ENCODE measurements around the gene TBC1D3I. TPM values are rescaled to one million over a fixed set of nuclear protein-coding genes. Genes with fewer than 3 reads are reported as not detected.
"Not testable (repeated sequence)": the region's sequence is repeated elsewhere in the genome, so short reads cannot be mapped to it uniquely, and the experiment has no call there.

The TBC1D3I gene
- total RNA-seq, result under 1 TPM in 1 of 3 donors, not detected in 2; 0.13 TPM

GRCh38 chr17:36264470-36264869, at the start of gene TBC1D3I:
Gene TBC1D3I (minus strand): TSS chr17:36264570. CDS start chr17:36262985, 1,585 bp downstream.
- H3K4me1 Mint-ChIP-seq (ENCODE audit: low read depth); ATAC-seq; H3K9me3 Mint-ChIP-seq: not testable (repeated sequence)

GRCh38 chr17:36295161-36295560, 30.8 kb upstream of the TBC1D3I start:
- not testable (repeated sequence) for H3K9me3 Mint-ChIP-seq; H3K27me3 Mint-ChIP-seq (ENCODE audit: low read depth); DNase-seq; H3K36me3 Mint-ChIP-seq (ENCODE audit: insufficient read depth); H3K4me1 Mint-ChIP-seq (ENCODE audit: low read depth); H3K4me3 Mint-ChIP-seq
- ATAC-seq, result peak in 1 of 2 donors; percentile 41

More at GRCh38 chr17:36264470-36264869, at the start of gene TBC1D3I:
- not testable (repeated sequence) for H3K27me3 Mint-ChIP-seq (ENCODE audit: low read depth); H3K4me3 Mint-ChIP-seq; DNase-seq; H3K36me3 Mint-ChIP-seq (ENCODE audit: insufficient read depth)

- not testable (repeated sequence) for H3K27me3 Mint-ChIP-seq (ENCODE audit: low read depth); DNase-seq; H3K4me1 Mint-ChIP-seq (ENCODE audit: low read depth); H3K4me3 Mint-ChIP-seq; H3K36me3 Mint-ChIP-seq (ENCODE audit: insufficient read depth); H3K9me3 Mint-ChIP-seq; ATAC-seq
These were observed 25.7 kb upstream of the TBC1D3I start for GRCh38 chr17:36289965-36290612.

- H3K4me3 Mint-ChIP-seq; H3K4me1 Mint-ChIP-seq (ENCODE audit: low read depth); DNase-seq; H3K27me3 Mint-ChIP-seq (ENCODE audit: low read depth); ATAC-seq; H3K36me3 Mint-ChIP-seq (ENCODE audit: insufficient read depth); H3K9me3 Mint-ChIP-seq: not testable (repeated sequence)
These were observed 19.8 kb upstream of the TBC1D3I start for GRCh38 chr17:36284219-36284618.

- not testable (repeated sequence) for H3K4me1 Mint-ChIP-seq (ENCODE audit: low read depth); H3K4me3 Mint-ChIP-seq; H3K27me3 Mint-ChIP-seq (ENCODE audit: low read depth); DNase-seq; ATAC-seq; H3K9me3 Mint-ChIP-seq; H3K36me3 Mint-ChIP-seq (ENCODE audit: insufficient read depth)
These were observed 18.9 kb upstream of the TBC1D3I start for GRCh38 chr17:36283256-36283655.

- not testable (repeated sequence) for H3K36me3 Mint-ChIP-seq (ENCODE audit: insufficient read depth); H3K27me3 Mint-ChIP-seq (ENCODE audit: low read depth); ATAC-seq; DNase-seq; H3K9me3 Mint-ChIP-seq; H3K4me3 Mint-ChIP-seq; H3K4me1 Mint-ChIP-seq (ENCODE audit: low read depth)
These were observed 22.3 kb downstream of the TBC1D3I start for GRCh38 chr17:36242046-36242445.

- not testable (repeated sequence) for H3K4me3 Mint-ChIP-seq; H3K4me1 Mint-ChIP-seq (ENCODE audit: low read depth); H3K27me3 Mint-ChIP-seq (ENCODE audit: low read depth); H3K36me3 Mint-ChIP-seq (ENCODE audit: insufficient read depth); H3K9me3 Mint-ChIP-seq; DNase-seq; ATAC-seq
These were observed 34.7 kb downstream of the TBC1D3I start for GRCh38 chr17:36229644-36230043.

- not testable (repeated sequence) for H3K36me3 Mint-ChIP-seq (ENCODE audit: insufficient read depth); H3K27me3 Mint-ChIP-seq (ENCODE audit: low read depth); ATAC-seq; DNase-seq; H3K9me3 Mint-ChIP-seq; H3K4me1 Mint-ChIP-seq (ENCODE audit: low read depth); H3K4me3 Mint-ChIP-seq
These were observed 41.4 kb downstream of the TBC1D3I start for GRCh38 chr17:36222967-36223366.

GRCh38 chr17:36221581-36222100, 42.7 kb downstream of the TBC1D3I start:
- H3K27me3 Mint-ChIP-seq (ENCODE audit: low read depth); DNase-seq; H3K36me3 Mint-ChIP-seq (ENCODE audit: insufficient read depth); H3K4me1 Mint-ChIP-seq (ENCODE audit: low read depth); ATAC-seq; H3K4me3 Mint-ChIP-seq; H3K9me3 Mint-ChIP-seq: not testable (repeated sequence)

- not testable (repeated sequence) for DNase-seq; H3K36me3 Mint-ChIP-seq (ENCODE audit: insufficient read depth); H3K27me3 Mint-ChIP-seq (ENCODE audit: low read depth); ATAC-seq; H3K4me1 Mint-ChIP-seq (ENCODE audit: low read depth); H3K4me3 Mint-ChIP-seq; H3K9me3 Mint-ChIP-seq
These were observed 43.4 kb downstream of the TBC1D3I start for GRCh38 chr17:36220737-36221580.

GRCh38 chr17:36219556-36219955, 44.8 kb downstream of the TBC1D3I start:
- not testable (repeated sequence) for ATAC-seq; H3K4me1 Mint-ChIP-seq (ENCODE audit: low read depth); H3K4me3 Mint-ChIP-seq; H3K36me3 Mint-ChIP-seq (ENCODE audit: insufficient read depth); H3K9me3 Mint-ChIP-seq; DNase-seq
- H3K27me3 Mint-ChIP-seq (ENCODE audit: low read depth), result peaks cover 12% of the 10 kb centered on the region

GRCh38 chr17:36215406-36216308, 48.7 kb downstream of the TBC1D3I start:
- H3K36me3 Mint-ChIP-seq (ENCODE audit: insufficient read depth); H3K4me3 Mint-ChIP-seq; DNase-seq; H3K9me3 Mint-ChIP-seq; ATAC-seq: not testable (repeated sequence)
- Mint-ChIP-seq H3K4me1 (ENCODE audit: low read depth) (peaks cover 15% of the 10 kb centered on the region), H3K27me3 (ENCODE audit: low read depth) (peaks cover 15% of the 10 kb centered on the region)

- H3K36me3 Mint-ChIP-seq (ENCODE audit: insufficient read depth), result no peaks in the 10 kb centered on the region
- DNase-seq (no peak), ATAC-seq (no peak)
- H3K9me3 Mint-ChIP-seq, result peaks cover 10% of the 10 kb centered on the region
- H3K27me3 Mint-ChIP-seq (ENCODE audit: low read depth), result peaks cover 17% of the 10 kb centered on the region
- peaks cover 21% of the 10 kb centered on the region for H3K4me1 Mint-ChIP-seq (ENCODE audit: low read depth)
- no peak overlapping the region for H3K4me3 Mint-ChIP-seq
These were observed 49.5 kb downstream of the TBC1D3I start for GRCh38 chr17:36214918-36215317.

GRCh38 chr17:36213695-36214094, 50.7 kb downstream of the TBC1D3I start:
- DNase-seq (no peak), ATAC-seq (no peak)
- H3K9me3 Mint-ChIP-seq, result peaks cover 4% of the 10 kb centered on the region
- peaks cover 19% of the 10 kb centered on the region for H3K27me3 Mint-ChIP-seq (ENCODE audit: low read depth)
- H3K4me3 Mint-ChIP-seq, result no peak overlapping the region
- H3K36me3 Mint-ChIP-seq (ENCODE audit: insufficient read depth), result no peaks in the 10 kb centered on the region
- peaks cover 21% of the 10 kb centered on the region for H3K4me1 Mint-ChIP-seq (ENCODE audit: low read depth)
